PFSK-1 (cell line): ENCODE data around the gene HNRNPA2B1.

Source experiments
- FOXP2 ChIP-seq: optimal IDR thresholded peaks from 2 replicates; pipeline ENCODE3; 2011; ENCODE audit warnings: borderline replicate concordance, control low read depth, inconsistent platforms; ENCODE audit not compliant: insufficient read depth; ENCODE audit errors: extremely low read length, extremely low read depth
- POLR2AphosphoS5 ChIP-seq: IDR thresholded peaks from 2 replicates; pipeline ENCODE4 v1.6.1; 2012; ENCODE audit warnings: low read depth, mild to moderate bottlenecking, control low read depth, low read length, moderate library complexity
- REST ChIP-seq, 2 experiments: IDR thresholded peaks; 2 replicates each; pipeline versions ENCODE4 v1.6.1 to v1.8.0; 2011 to 2012; ENCODE audit warnings: low read depth in 2 of 2, low read length in 2 of 2, control low read depth in 1 of 2, inconsistent platforms in 1 of 2, mild to moderate bottlenecking in 1 of 2, moderate library complexity in 1 of 2; ENCODE audit not compliant: insufficient read depth in 1 of 2
- SIN3A ChIP-seq: IDR thresholded peaks from 2 replicates; pipeline ENCODE4 v1.6.1; 2012; ENCODE audit warnings: mild to moderate bottlenecking, low read length, moderate library complexity, borderline replicate concordance; ENCODE audit not compliant: insufficient read depth
- TAF1 ChIP-seq: IDR thresholded peaks from 2 replicates; pipeline ENCODE4 v1.6.1; 2012; ENCODE audit warnings: low read length, control low read depth, borderline replicate concordance; ENCODE audit not compliant: insufficient read depth

HNRNPA2B1 gene

DNA sequence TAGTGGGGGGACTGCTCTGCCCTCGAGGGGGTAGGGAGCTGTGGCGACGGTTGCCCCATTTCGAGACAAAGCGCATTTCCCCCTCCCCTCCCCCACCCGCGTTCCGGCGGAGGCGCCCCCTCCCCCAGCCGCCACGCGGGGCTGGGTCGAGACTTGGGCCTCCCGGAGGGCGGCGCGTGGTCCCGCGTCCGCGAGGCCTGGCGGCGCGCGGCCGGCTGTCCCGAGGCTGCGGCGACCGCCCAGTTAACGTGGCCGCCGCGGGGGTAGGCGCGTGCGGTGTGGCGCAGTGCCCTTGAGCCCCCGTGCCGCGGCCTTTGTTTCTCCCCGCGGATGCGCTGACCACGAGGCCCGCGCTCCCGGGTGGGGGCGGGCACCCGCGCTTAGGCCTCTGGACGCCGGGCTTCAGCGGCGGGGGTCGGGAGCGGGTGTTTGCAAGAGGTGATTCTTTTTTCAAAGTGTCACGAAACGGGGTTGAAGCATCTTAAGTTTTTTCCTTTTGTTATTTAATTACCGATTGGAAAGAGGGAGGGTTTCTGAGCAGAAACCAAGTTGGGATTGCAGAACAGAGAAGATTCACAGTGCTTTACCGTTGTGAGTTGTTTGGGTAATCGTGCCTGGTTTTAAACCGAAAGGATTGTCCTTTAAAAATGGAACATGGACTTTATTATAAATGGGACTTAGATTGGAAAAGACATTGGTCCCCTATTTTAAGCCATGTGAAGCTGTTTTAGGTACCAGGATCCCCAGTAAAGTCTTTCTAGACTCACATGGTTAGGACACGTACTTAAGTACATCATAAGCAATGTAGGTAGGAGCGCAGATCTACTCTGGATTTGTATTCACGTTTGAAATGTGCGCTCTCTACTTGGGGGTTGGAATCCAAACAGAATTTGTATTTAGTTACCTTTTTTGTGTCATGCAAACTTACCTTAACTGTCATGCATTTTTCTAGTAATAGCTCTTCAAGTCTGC lies 1.8 kb upstream of the HNRNPA2B1 start:
- TF ChIP-seq REST (IDR thresholded peaks at IDR 0.05; ENCODE audit: insufficient read depth in 1 of 2, low read depth in 2 of 2, low read length in 2 of 2) (no peak), FOXP2 (no peak), TAF1 (no peak), POLR2AphosphoS5 (no peak), SIN3A (no peak)

GRCh38 chr7:26201247-26202018 lies 887 bp upstream of the HNRNPA2B1 start, which contains the start of gene CBX3:
Gene CBX3, plus strand, starts transcription at chr7:26201745. Its CDS starts 1,254 bp downstream, at chr7:26202999.
- TF ChIP-seq FOXP2 (no peak), REST (IDR thresholded peaks at IDR 0.05; ENCODE audit: insufficient read depth in 1 of 2, low read depth in 2 of 2, low read length in 2 of 2) (peak; percentile 41 to 42; a peak in 1 of 4 replicates), TAF1 (peak; percentile 91), POLR2AphosphoS5 (peak; percentile 84), SIN3A (no peak; the same call in 1 of the 2 replicates)

- no peak for TF ChIP-seq POLR2AphosphoS5
- no peak for TF ChIP-seq TAF1
- TF ChIP-seq REST (IDR thresholded peaks at IDR 0.05; ENCODE audit: insufficient read depth in 1 of 2, low read depth in 2 of 2, low read length in 2 of 2): no peak
- no peak for TF ChIP-seq SIN3A
- TF ChIP-seq FOXP2: no peak
Observed at GRCh38 chr7:26200038-26200443, 505 bp downstream of the HNRNPA2B1 start.

DNA sequence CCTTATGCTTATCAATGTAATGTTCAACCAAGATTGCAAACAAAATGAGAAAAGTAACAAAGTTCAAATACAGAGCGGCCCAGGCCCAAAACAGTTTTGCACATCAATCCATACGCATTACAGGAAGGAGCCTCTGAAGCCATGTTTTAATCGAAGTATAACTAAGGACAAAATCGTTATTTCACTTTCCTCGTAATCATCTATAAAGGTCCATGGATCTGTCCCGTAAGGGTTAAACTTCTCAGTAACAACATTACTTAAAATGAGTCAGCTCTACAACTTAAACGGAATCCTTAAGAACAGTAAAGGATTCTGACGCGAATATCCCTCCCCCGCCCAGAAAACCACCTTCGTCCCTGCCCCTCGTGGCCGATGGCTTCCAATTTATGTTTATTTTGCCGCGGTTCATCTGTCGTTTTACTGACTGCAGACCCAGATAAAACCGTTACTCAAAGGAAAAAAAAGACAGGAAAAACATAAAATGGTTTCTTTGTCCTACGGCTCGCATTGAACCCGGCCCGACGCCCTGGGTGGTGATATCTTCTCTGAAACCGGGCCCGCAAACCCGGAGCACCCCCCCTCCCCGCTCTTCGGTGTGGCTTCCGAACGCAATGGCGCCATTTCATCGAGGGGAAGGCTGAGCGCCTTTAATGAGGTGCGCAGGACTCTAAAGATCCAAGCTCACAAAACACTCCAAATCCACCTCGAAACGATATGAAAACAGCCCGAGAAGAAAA lies 1.1 kb downstream of the HNRNPA2B1 start:
- no peak for TF ChIP-seq POLR2AphosphoS5
- no peak for TF ChIP-seq TAF1
- TF ChIP-seq FOXP2: no peak
- no peak for TF ChIP-seq REST (IDR thresholded peaks at IDR 0.05; ENCODE audit: insufficient read depth in 1 of 2, low read depth in 2 of 2, low read length in 2 of 2)
- no peak for TF ChIP-seq SIN3A
